ENCODE data around the gene ACKR1.

DNA sequence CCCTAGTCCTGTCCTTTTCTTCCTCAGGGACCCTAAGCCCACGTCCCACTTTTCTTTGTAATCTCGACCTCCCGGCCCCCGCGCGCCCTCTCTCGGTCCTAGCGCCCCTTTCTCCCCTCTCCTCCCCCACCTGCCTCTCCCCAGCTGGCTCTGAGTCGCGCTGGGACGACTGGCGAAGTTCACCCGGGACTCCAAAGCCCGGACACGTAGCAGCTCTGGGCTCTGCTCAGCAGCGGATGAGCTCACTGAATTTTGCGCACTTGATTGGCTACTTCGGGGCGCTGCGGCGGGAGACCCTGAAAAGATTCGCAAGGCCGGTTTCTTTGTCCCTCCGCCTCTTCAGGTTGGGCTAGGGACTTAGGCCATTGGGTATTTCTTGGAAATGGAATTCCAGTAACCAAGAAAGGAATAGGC is 16.3 kb upstream of the ACKR1 start:
- TF ChIP-seq, protein P1, sequence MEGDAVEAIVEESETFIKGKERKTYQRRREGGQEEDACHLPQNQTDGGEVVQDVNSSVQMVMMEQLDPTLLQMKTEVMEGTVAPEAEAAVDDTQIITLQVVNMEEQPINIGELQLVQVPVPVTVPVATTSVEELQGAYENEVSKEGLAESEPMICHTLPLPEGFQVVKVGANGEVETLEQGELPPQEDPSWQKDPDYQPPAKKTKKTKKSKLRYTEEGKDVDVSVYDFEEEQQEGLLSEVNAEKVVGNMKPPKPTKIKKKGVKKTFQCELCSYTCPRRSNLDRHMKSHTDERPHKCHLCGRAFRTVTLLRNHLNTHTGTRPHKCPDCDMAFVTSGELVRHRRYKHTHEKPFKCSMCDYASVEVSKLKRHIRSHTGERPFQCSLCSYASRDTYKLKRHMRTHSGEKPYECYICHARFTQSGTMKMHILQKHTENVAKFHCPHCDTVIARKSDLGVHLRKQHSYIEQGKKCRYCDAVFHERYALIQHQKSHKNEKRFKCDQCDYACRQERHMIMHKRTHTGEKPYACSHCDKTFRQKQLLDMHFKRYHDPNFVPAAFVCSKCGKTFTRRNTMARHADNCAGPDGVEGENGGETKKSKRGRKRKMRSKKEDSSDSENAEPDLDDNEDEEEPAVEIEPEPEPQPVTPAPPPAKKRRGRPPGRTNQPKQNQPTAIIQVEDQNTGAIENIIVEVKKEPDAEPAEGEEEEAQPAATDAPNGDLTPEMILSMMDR (conservative IDR thresholded peaks at IDR 0.05; ENCODE audit: low read length): no peak
- TF ChIP-seq EZH2phosphoT487 (IDR thresholded peaks at IDR 0.05; ENCODE audit: borderline replicate concordance): no peak

Data from Loucy (cell line).